Measurements from ENCODE around the gene USF2. TPM values are rescaled to one million over a fixed set of nuclear protein-coding genes. Genes with fewer than 3 reads are reported as not detected.

Gene USF2
- total RNA-seq, 1 donor from 2014 or later, result 132 TPM

DNA sequence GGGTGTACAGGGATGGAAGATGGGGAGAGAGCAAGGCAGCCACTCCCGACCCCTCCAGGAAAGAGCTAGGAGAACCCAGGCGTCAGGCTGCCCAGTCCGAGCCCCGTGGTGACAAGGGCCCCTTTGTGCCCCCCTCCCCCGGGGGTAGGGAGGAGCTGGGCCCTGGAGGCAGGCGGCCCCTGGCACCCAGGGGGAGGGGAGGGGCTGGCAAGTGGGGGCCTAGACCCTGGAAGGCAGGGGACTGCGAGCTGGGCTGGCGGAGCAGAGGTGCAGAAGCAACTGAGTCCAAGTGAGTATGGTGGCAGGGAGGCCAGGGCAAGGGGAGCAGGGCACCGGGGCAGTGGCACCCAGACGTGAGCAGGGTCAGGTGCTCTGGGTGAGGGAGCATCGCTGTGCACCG lies 23.2 kb downstream of the USF2 start, which contains the start of gene MAG:
MAG (plus strand) TSS at position 246 of the 400 bp plus-strand sequence. CDS start 3,248 bp downstream, outside the sequence.
- no peak for DNase-seq
- Mint-ChIP-seq H3K9me3 (ENCODE audit: unreplicated experiment) (peaks cover 5% of the 10 kb centered on the region), H3K4me3 (ENCODE audit: unreplicated experiment) (no peak within 1 kb of the TSS), H3K4me1 (ENCODE audit: low read depth, unreplicated experiment) (peaks cover 7% of the 10 kb centered on the region), H3K27me3 (ENCODE audit: unreplicated experiment) (peaks cover 11% of the 10 kb centered on the region), H3K27ac (ENCODE audit: unreplicated experiment) (no peak within 1 kb of the TSS), H3K36me3 (ENCODE audit: unreplicated experiment) (no peaks in the 10 kb centered on the region)
- TF ChIP-seq CTCF (IDR thresholded peaks at IDR 0.05; ENCODE audit: partially characterized antibody, unreplicated experiment), result no peak

GRCh38 chr19:35292421-35293362 lies 23.9 kb downstream of the USF2 start:
- no peak for TF ChIP-seq CTCF (IDR thresholded peaks at IDR 0.05; ENCODE audit: partially characterized antibody, unreplicated experiment)
- peaks cover 4% of the 10 kb centered on the region for H3K9me3 Mint-ChIP-seq (ENCODE audit: unreplicated experiment)
- H3K27ac Mint-ChIP-seq (ENCODE audit: unreplicated experiment), result no peak overlapping the region
- DNase-seq, result no peak
- peaks cover 11% of the 10 kb centered on the region for H3K27me3 Mint-ChIP-seq (ENCODE audit: unreplicated experiment)
- H3K4me1 Mint-ChIP-seq (ENCODE audit: low read depth, unreplicated experiment), result peaks cover 7% of the 10 kb centered on the region
- no peaks in the 10 kb centered on the region for H3K36me3 Mint-ChIP-seq (ENCODE audit: unreplicated experiment)
- no peak overlapping the region for H3K4me3 Mint-ChIP-seq (ENCODE audit: unreplicated experiment)

- no peak overlapping the region for H3K4me3 Mint-ChIP-seq (ENCODE audit: unreplicated experiment)
- H3K4me1 Mint-ChIP-seq (ENCODE audit: low read depth, unreplicated experiment), result peaks cover 7% of the 10 kb centered on the region
- no peak overlapping the region for H3K27ac Mint-ChIP-seq (ENCODE audit: unreplicated experiment)
- no peaks in the 10 kb centered on the region for H3K36me3 Mint-ChIP-seq (ENCODE audit: unreplicated experiment)
- no peak for TF ChIP-seq CTCF (IDR thresholded peaks at IDR 0.05; ENCODE audit: partially characterized antibody, unreplicated experiment)
- peaks cover 11% of the 10 kb centered on the region for H3K27me3 Mint-ChIP-seq (ENCODE audit: unreplicated experiment)
- no peak for DNase-seq
- H3K9me3 Mint-ChIP-seq (ENCODE audit: unreplicated experiment), result peaks cover 3% of the 10 kb centered on the region
Observed at GRCh38 chr19:35293363-35293739, 24.6 kb downstream of the USF2 start.

- no peak for TF ChIP-seq CTCF (IDR thresholded peaks at IDR 0.05; ENCODE audit: partially characterized antibody, unreplicated experiment)
- H3K4me1 Mint-ChIP-seq (ENCODE audit: low read depth, unreplicated experiment), result peaks cover 7% of the 10 kb centered on the region
- H3K27ac Mint-ChIP-seq (ENCODE audit: unreplicated experiment), result no peak overlapping the region
- no peaks in the 10 kb centered on the region for H3K36me3 Mint-ChIP-seq (ENCODE audit: unreplicated experiment)
- H3K27me3 Mint-ChIP-seq (ENCODE audit: unreplicated experiment), result peaks cover 11% of the 10 kb centered on the region
- H3K4me3 Mint-ChIP-seq (ENCODE audit: unreplicated experiment), result no peak overlapping the region
- peaks cover 2% of the 10 kb centered on the region for H3K9me3 Mint-ChIP-seq (ENCODE audit: unreplicated experiment)
- DNase-seq, result no peak
Observed at GRCh38 chr19:35293808-35294207, 25.0 kb downstream of the USF2 start.

- DNase-seq, result no peak
- Mint-ChIP-seq H3K27me3 (ENCODE audit: unreplicated experiment) (peaks cover 11% of the 10 kb centered on the region), H3K9me3 (ENCODE audit: unreplicated experiment) (peaks cover 2% of the 10 kb centered on the region), H3K4me1 (ENCODE audit: low read depth, unreplicated experiment) (peaks cover 7% of the 10 kb centered on the region), H3K4me3 (ENCODE audit: unreplicated experiment) (no peak overlapping the region), H3K36me3 (ENCODE audit: unreplicated experiment) (no peaks in the 10 kb centered on the region), H3K27ac (ENCODE audit: unreplicated experiment) (no peak overlapping the region)
- no peak for TF ChIP-seq CTCF (IDR thresholded peaks at IDR 0.05; ENCODE audit: partially characterized antibody, unreplicated experiment)
Observed at GRCh38 chr19:35294328-35294727, 25.6 kb downstream of the USF2 start.
